ENCODE measurements around the gene RIC8B. TPM values are rescaled to one million over a fixed set of nuclear protein-coding genes. Genes with fewer than 3 reads are reported as not detected.

The RIC8B gene
- total and polyA plus RNA-seq, 2 of the 13 experiments (the other 11 are each of a cell fraction or from before 2014, with no cell fraction given), result 5.1 to 7.5 TPM

GRCh38 chr12:106774005-106774807, at the start of gene RIC8B (continued):
- TF ChIP-seq GLMP (CRISPR knock-in tag; IDR thresholded peaks at IDR 0.05; ENCODE audit: borderline replicate concordance) (no peak), STAG1 (CRISPR knock-in tag; IDR thresholded peaks at IDR 0.05) (no peak), HOXA3 (CRISPR knock-in tag; IDR thresholded peaks at IDR 0.05) (peak; percentile 81), STAT5B (CRISPR knock-in tag; IDR thresholded peaks at IDR 0.05) (no peak), ZNF253 (CRISPR knock-in tag; IDR thresholded peaks at IDR 0.05; ENCODE audit: borderline replicate concordance) (no peak), ZNF580 (CRISPR knock-in tag; IDR thresholded peaks at IDR 0.05; ENCODE audit: borderline replicate concordance, low read depth) (no peak; the same call in 1 of the 2 replicates), ARNTL (CRISPR knock-in tag; IDR thresholded peaks at IDR 0.05) (no peak), HMGA1 (CRISPR knock-in tag; conservative IDR thresholded peaks at IDR 0.05) (no peak), NFRKB (IDR thresholded peaks at IDR 0.05) (no peak), ZKSCAN8 (CRISPR knock-in tag; IDR thresholded peaks at IDR 0.05; ENCODE audit: borderline replicate concordance) (0 out of 2 replicates have a peak, but pooled peaks have one; percentile 32), ZBTB39 (CRISPR knock-in tag; IDR thresholded peaks at IDR 0.05) (peak; percentile 88), ZNF160 (CRISPR knock-in tag; IDR thresholded peaks at IDR 0.05) (0 out of 2 replicates have a peak, but pooled peaks have one; percentile 28), ISL2 (CRISPR knock-in tag; IDR thresholded peaks at IDR 0.05) (peak; percentile 18; the same call in 1 of the 2 replicates), CHD4 (IDR thresholded peaks at IDR 0.05; ENCODE audit: borderline replicate concordance, low read length) (no peak), ZMAT5 (CRISPR knock-in tag; IDR thresholded peaks at IDR 0.05; ENCODE audit: borderline replicate concordance, low read depth) (no peak), GFI1 (CRISPR knock-in tag; IDR thresholded peaks at IDR 0.05; ENCODE audit: borderline replicate concordance) (no peak; the same call in 1 of the 2 replicates), HDAC6 (IDR thresholded peaks at IDR 0.05; ENCODE audit: low read depth, low read length) (no peak), TSC22D2 (CRISPR knock-in tag; IDR thresholded peaks at IDR 0.05; ENCODE audit: borderline replicate concordance) (peak; percentile 29; the same call in 1 of the 2 replicates), POLR2AphosphoS2 (IDR thresholded peaks at IDR 0.05; ENCODE audit: low read depth, low read length) (no peak), ZNF282 (IDR thresholded peaks at IDR 0.05; ENCODE audit: partially characterized antibody) (no peak), ZBED4 (CRISPR knock-in tag; IDR thresholded peaks at IDR 0.05; ENCODE audit: borderline replicate concordance) (no peak; the same call in 1 of the 2 replicates), KLF9 (CRISPR knock-in tag; IDR thresholded peaks at IDR 0.05; ENCODE audit: low read depth) (no peak), ZNF746 (CRISPR knock-in tag; IDR thresholded peaks at IDR 0.05) (0 out of 2 replicates have a peak, but pooled peaks have one; percentile 47)

All from HepG2 (cell line).